Smooth muscle cell (in vitro differentiated cells): ENCODE data around the gene SLC19A1. TPM values are rescaled to one million over a fixed set of nuclear protein-coding genes. Genes with fewer than 3 reads are reported as not detected.

Source experiments
- DNase-seq: peaks from one replicate; lab custom pipeline; 2025; ENCODE audit not compliant: unreplicated experiment; lab: John Stamatoyannopoulos, UW
- H2AFZ ChIP-seq: fragments of 200-600 bp; sonication (generic); 2 replicates; pipeline ENCODE4 v1.6.0; 2016; ENCODE audit warnings: antibody characterized with exemption, low read depth, mild to moderate bottlenecking
- H3F3A ChIP-seq: fragments of 200-600 bp; sonication (generic); 2 replicates; pipeline ENCODE4 v1.6.0; 2017; ENCODE audit warnings: antibody characterized with exemption, low read depth
- H3K27ac ChIP-seq: fragments of 200-600 bp; sonication (generic); 2 replicates; pipeline ENCODE4 v1.5.1; 2016; ENCODE audit warnings: low read depth, mild to moderate bottlenecking
- H3K27me3 ChIP-seq: fragments of 200-600 bp; sonication (generic); 2 replicates; pipeline ENCODE4 v1.6.1; 2016; ENCODE audit warnings: low read depth, mild to moderate bottlenecking
- H3K36me3 ChIP-seq: fragments of 200-600 bp; sonication (generic); 2 replicates; pipeline ENCODE4 v1.5.1; 2016; ENCODE audit warnings: low read depth
- H3K4me1 ChIP-seq: fragments of 200-600 bp; sonication (generic); 2 replicates; pipeline ENCODE4 v1.5.1; 2016; ENCODE audit warnings: low read depth
- H3K4me2 ChIP-seq: fragments of 200-600 bp; sonication (generic); 2 replicates; pipeline ENCODE4 v1.6.0; 2016; ENCODE audit warnings: mild to moderate bottlenecking
- H3K4me3 ChIP-seq: fragments of 200-600 bp; sonication (generic); 2 replicates; pipeline ENCODE4 v1.5.1; 2016; ENCODE audit warnings: mild to moderate bottlenecking
- H3K79me2 ChIP-seq: fragments of 200-600 bp; sonication (generic); 2 replicates; pipeline ENCODE4 v1.6.0; 2016; ENCODE audit warnings: low read depth, mild to moderate bottlenecking
- H3K9ac ChIP-seq: fragments of 200-600 bp; sonication (generic); 2 replicates; pipeline ENCODE4 v1.6.0; 2016; ENCODE audit warnings: low read depth
- H3K9me3 ChIP-seq: fragments of 200-600 bp; sonication (generic); replicated peaks from 2 replicates; pipeline ENCODE4 v1.5.1; 2016; ENCODE audit warnings: low read depth
- H4K20me1 ChIP-seq: fragments of 200-600 bp; sonication (generic); 2 replicates; pipeline ENCODE4 v1.6.0; 2016; ENCODE audit warnings: low read depth
- WGBS: methylation state at CpG from one replicate; pipeline ENCODE4 v1.1.7; 2016; ENCODE audit warnings: low lambda C conversion rate; 5-methylcytosine and 5-hydroxymethylcytosine counted together
- polyA plus RNA-seq: library from polyadenylated mRNA; unstranded; fragments of >200 nt; fragmentation: Nextera tagmentation; extraction: Ambion mirVana; gene quantifications from 2 replicates; pipeline ENCODE4 v1.2.1, GENCODE V29; 2016
- total RNA-seq: library from RNA; depleted of rRNA; stranded (reverse); fragments of >200 nt; gene quantifications from 2 replicates; pipeline ENCODE4 v1.2.3, GENCODE V29; 2014
- TF ChIP-seq, protein P1 (sequence below): fragments of 200-600 bp; sonication (generic); IDR thresholded peaks from 2 replicates; pipeline ENCODE4 v1.5.1; 2017; ENCODE audit warnings: borderline replicate concordance, mild to moderate bottlenecking, antibody characterized with exemption; ENCODE audit not compliant: insufficient read depth, poor library complexity, severe bottlenecking

Gene SLC19A1
- total and polyA plus RNA-seq, 2 experiments from 2014 or later: 2.3 to 33.2 TPM

GRCh38 chr21:45487891-45488600 lies 54.2 kb downstream of the SLC19A1 start:
- TF ChIP-seq, protein P1, sequence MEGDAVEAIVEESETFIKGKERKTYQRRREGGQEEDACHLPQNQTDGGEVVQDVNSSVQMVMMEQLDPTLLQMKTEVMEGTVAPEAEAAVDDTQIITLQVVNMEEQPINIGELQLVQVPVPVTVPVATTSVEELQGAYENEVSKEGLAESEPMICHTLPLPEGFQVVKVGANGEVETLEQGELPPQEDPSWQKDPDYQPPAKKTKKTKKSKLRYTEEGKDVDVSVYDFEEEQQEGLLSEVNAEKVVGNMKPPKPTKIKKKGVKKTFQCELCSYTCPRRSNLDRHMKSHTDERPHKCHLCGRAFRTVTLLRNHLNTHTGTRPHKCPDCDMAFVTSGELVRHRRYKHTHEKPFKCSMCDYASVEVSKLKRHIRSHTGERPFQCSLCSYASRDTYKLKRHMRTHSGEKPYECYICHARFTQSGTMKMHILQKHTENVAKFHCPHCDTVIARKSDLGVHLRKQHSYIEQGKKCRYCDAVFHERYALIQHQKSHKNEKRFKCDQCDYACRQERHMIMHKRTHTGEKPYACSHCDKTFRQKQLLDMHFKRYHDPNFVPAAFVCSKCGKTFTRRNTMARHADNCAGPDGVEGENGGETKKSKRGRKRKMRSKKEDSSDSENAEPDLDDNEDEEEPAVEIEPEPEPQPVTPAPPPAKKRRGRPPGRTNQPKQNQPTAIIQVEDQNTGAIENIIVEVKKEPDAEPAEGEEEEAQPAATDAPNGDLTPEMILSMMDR: no peak
- no peak overlapping the region for H3K9ac ChIP-seq
- no peak overlapping the region for H3K4me2 ChIP-seq
- H2AFZ ChIP-seq: no peak overlapping the region
- no peak overlapping the region for H3K4me3 ChIP-seq
- H4K20me1 ChIP-seq: peaks cover 9% of the 10 kb centered on the region
- WGBS: 89% methylated on average over 18 of the region's 18 CpGs
- no peak overlapping the region for H3K27ac ChIP-seq
- H3K9me3 ChIP-seq: no peaks in the 10 kb centered on the region
- H3K4me1 ChIP-seq: peaks cover 14% of the 10 kb centered on the region
- no peak for DNase-seq
- no peaks in the 10 kb centered on the region for H3K36me3 ChIP-seq
- no peaks in the 10 kb centered on the region for H3K79me2 ChIP-seq
- H3K27me3 ChIP-seq: no peaks in the 10 kb centered on the region
- no peaks in the 10 kb centered on the region for H3F3A ChIP-seq

DNA sequence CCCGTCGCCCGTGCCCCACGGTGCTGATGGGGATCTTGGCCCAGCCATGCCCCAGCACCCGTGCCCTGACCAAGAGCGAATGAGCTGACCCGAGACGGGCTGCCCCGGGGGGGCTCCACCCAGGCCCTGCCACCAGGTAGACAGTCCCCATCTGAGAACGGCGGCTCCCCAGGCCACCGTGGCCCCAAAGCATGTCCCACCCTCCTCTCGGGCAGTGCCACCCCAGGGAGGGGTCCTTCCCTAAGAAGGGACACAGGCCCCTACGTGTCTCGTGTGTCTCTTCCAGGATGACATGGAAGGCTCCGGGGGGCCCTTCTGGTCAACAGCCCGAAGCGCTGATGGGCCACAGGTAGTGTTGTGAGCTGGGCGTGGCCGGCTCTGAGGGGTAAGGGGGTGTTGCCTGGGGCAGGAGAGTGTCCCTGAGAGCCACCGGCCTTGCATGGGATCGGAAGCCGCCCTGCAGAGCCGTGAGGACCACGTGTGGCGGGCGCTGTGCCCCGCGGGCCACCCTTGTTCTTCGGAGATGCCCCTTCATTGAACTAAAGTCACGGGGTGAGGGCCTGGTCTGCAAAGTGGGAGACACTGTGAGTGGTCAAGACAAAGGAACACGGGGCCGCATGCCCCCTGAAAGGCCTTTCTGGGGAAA lies 55.0 kb downstream of the SLC19A1 start:
- Histone ChIP-seq H3K36me3 (no peaks in the 10 kb centered on the region), H3K9me3 (no peaks in the 10 kb centered on the region), H3K27me3 (no peaks in the 10 kb centered on the region), H3K9ac (no peak overlapping the region), H2AFZ (no peak overlapping the region), H4K20me1 (peaks cover 9% of the 10 kb centered on the region), H3F3A (no peaks in the 10 kb centered on the region), H3K4me2 (no peak overlapping the region), H3K4me3 (no peak overlapping the region), H3K27ac (no peak overlapping the region), H3K4me1 (peaks cover 14% of the 10 kb centered on the region), H3K79me2 (no peaks in the 10 kb centered on the region)
- TF ChIP-seq, protein P1: no peak
- no peak for DNase-seq
- WGBS: 97% methylated on average over 33 of the region's 33 CpGs

DNA sequence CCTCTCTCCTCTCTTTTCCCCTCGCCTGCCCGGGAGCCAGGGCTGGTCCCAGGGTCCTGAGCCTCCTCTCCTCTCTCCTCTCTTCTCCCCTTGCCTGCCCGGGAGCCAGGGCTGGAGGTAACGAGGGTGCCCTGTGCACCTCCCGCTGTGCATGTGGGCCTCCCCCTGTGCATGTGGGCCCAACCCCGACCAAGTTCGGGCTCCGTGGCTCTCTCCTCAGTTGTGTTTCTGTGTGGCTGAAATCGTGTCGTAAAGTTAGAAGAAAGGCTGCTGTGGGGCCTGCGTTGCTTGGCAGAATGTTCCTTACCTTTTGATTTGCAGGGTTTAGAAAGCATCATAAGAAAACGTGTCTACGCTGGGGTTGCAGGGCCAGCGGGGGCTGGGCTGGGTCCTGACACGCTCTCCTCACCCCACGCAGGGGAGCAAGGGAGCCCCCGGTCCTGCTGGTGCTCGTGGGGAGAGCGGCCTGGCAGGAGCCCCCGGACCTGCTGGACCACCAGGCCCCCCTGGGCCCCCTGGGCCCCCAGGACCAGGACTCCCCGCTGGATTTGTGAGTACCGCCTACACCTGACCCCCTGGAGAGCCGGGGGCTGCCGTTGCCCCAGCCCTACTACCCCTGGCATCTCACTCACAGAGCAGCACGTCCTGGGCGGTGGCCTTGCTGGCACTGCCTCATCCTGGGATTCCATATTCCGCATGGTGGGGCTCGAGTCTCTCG lies 55.6 kb downstream of the SLC19A1 start:
- Histone ChIP-seq H3K27ac (no peak overlapping the region), H4K20me1 (peaks cover 5% of the 10 kb centered on the region), H3K27me3 (no peaks in the 10 kb centered on the region), H3K36me3 (no peaks in the 10 kb centered on the region), H3K4me2 (no peak overlapping the region), H3K9ac (no peak overlapping the region), H3K4me1 (peaks cover 14% of the 10 kb centered on the region), H3K79me2 (no peaks in the 10 kb centered on the region), H2AFZ (no peak overlapping the region), H3K9me3 (no peaks in the 10 kb centered on the region), H3K4me3 (no peak overlapping the region), H3F3A (no peaks in the 10 kb centered on the region)
- no peak for DNase-seq
- WGBS: 95% methylated on average over 25 of the region's 29 CpGs
- TF ChIP-seq, protein P1: no peak
